Stimulated activated CD8-positive, alpha-beta memory T cell treated with anti-CD3 and anti-CD28 coated beads, Interleukin-7, amount 100 ng/mL, for 24 hours (primary cell): ENCODE results near the gene ADAD1.

ENCODE experiments used
- DNase-seq: peaks from one replicate; pipeline ENCODE4 v3.0.0-alpha.2; 2020; ENCODE audit warnings: low read depth

Gene ADAD1

GRCh38 chr4:122456231-122457116, 77.7 kb downstream of the ADAD1 start, which contains the start of gene IL2:
IL2 (minus strand) TSS chr4:122456725; CDS start chr4:122456440, 285 bp downstream.
- no peak for DNase-seq

GRCh38 chr4:122458625-122459024, 79.8 kb downstream of the ADAD1 start:
- DNase-seq: no peak

- no peak for DNase-seq
Measured at GRCh38 chr4:122469457-122469856, 90.6 kb downstream of the ADAD1 start.

GRCh38 chr4:122475233-122475632, 96.4 kb downstream of the ADAD1 start:
- DNase-seq: no peak

GRCh38 chr4:122476126-122476525, 97.3 kb downstream of the ADAD1 start:
- no peak for DNase-seq

GRCh38 chr4:122476745-122477144, 97.9 kb downstream of the ADAD1 start:
- no peak for DNase-seq
